B cell (primary cell): Measurements from ENCODE around the gene GGTLC2.

Experiments used
- EZH2 ChIP-seq: IDR thresholded peaks from 2 replicates; pipeline ENCODE4 v1.6.1; 2012; ENCODE audit warnings: borderline replicate concordance, low read depth, mild to moderate bottlenecking, moderate library complexity, low read length; ENCODE audit not compliant: insufficient read depth, poor library complexity, severe bottlenecking
- TF ChIP-seq, protein P1 (sequence below): fragments of 200-600 bp; IDR thresholded peaks from one replicate; pipeline ENCODE4 v1.8.0; 2022; ENCODE audit warnings: antibody characterized with exemption, mild to moderate bottlenecking

- TF ChIP-seq, protein P1, sequence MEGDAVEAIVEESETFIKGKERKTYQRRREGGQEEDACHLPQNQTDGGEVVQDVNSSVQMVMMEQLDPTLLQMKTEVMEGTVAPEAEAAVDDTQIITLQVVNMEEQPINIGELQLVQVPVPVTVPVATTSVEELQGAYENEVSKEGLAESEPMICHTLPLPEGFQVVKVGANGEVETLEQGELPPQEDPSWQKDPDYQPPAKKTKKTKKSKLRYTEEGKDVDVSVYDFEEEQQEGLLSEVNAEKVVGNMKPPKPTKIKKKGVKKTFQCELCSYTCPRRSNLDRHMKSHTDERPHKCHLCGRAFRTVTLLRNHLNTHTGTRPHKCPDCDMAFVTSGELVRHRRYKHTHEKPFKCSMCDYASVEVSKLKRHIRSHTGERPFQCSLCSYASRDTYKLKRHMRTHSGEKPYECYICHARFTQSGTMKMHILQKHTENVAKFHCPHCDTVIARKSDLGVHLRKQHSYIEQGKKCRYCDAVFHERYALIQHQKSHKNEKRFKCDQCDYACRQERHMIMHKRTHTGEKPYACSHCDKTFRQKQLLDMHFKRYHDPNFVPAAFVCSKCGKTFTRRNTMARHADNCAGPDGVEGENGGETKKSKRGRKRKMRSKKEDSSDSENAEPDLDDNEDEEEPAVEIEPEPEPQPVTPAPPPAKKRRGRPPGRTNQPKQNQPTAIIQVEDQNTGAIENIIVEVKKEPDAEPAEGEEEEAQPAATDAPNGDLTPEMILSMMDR: no peak
- TF ChIP-seq EZH2: no peak
These were observed 39.9 kb upstream of the GGTLC2 start for GRCh38 chr22:22604326-22605073.
